Panc1 (cell line): ENCODE measurements around the gene IL24. TPM values are rescaled to one million over a fixed set of nuclear protein-coding genes. Genes with fewer than 3 reads are reported as not detected.

Experiments
- ATAC-seq: fragments of 200-7000 bp; cut with Tn5 transposase; 2 replicates; pipeline ENCODE4 v1.9.1; 2020; ENCODE audit warnings: mild to moderate bottlenecking, moderate library complexity
- BruUV-seq: library from RNA; stranded (reverse); fragments of 400-500 nt; replicated peaks from 2 replicates; lab custom pipeline; 2021; lab: Mats Ljungman, UMichigan
- CTCF ChIA-PET: fragments of 300-600 bp; sonication (Branson Sonifier 250); formaldehyde crosslinking; loops from one replicate; lab custom pipeline; 2022; ENCODE audit warnings: antibody characterized with exemption; lab: Charles Lee
- POLR2A ChIA-PET: fragments of 300-600 bp; sonication (Branson Sonifier 250); formaldehyde crosslinking; loops from one replicate; lab custom pipeline; 2022; ENCODE audit warnings: antibody characterized with exemption; lab: Charles Lee
- DNase-seq: peaks from one replicate; pipeline ENCODE4 v3.0.0-alpha.2; 2010; ENCODE audit warnings: low read depth, low spot score
- H3K27ac ChIP-seq: 2 replicates; pipeline ENCODE4 v1.5.1; 2011; ENCODE audit warnings: mild to moderate bottlenecking, low read length, inconsistent platforms
- H3K27me3 ChIP-seq: fragments of 200-500 bp; sonication (Bioruptor generic); 2 replicates; pipeline ENCODE4 v1.6.0; 2014; ENCODE audit warnings: low read length, inconsistent platforms; ENCODE audit not compliant: control insufficient read depth, insufficient read depth
- H3K36me3 ChIP-seq: fragments of 200-500 bp; sonication (Bioruptor generic); 2 replicates; pipeline ENCODE4 v1.5.1; 2014; ENCODE audit warnings: inconsistent platforms, mild to moderate bottlenecking, low read length, moderate library complexity; ENCODE audit not compliant: control insufficient read depth, insufficient read depth
- H3K4me1 ChIP-seq: 2 replicates; pipeline ENCODE4 v1.5.1; 2011; ENCODE audit warnings: inconsistent platforms, mild to moderate bottlenecking, low read length, moderate library complexity; ENCODE audit not compliant: control insufficient read depth, insufficient read depth
- H3K4me3 ChIP-seq, 2 experiments: 2 replicates each; pipeline ENCODE4 v1.5.1; 2011 to 2012; ENCODE audit warnings: low read depth in 2 of 2, low read length in 2 of 2, mild to moderate bottlenecking in 2 of 2, inconsistent platforms in 1 of 2, moderate library complexity in 1 of 2
- H3K9me3 ChIP-seq: fragments of 200-500 bp; sonication (Bioruptor generic); 2 replicates; pipeline ENCODE4 v1.5.1; 2014; ENCODE audit warnings: low read depth, mild to moderate bottlenecking, inconsistent platforms, low read length, moderate library complexity; ENCODE audit not compliant: control insufficient read depth, insufficient read depth
- POLR2AphosphoS5 ChIP-seq: IDR thresholded peaks from 2 replicates; pipeline ENCODE4 v1.6.1; 2012; ENCODE audit warnings: mild to moderate bottlenecking, low read depth, low read length, moderate library complexity
- SIN3A ChIP-seq: IDR thresholded peaks from 2 replicates; pipeline ENCODE4 v1.6.1; 2012; ENCODE audit warnings: low read depth, mild to moderate bottlenecking, low read length, moderate library complexity, borderline replicate concordance; ENCODE audit not compliant: insufficient read depth
- TCF7L2 ChIP-seq: IDR thresholded peaks from 2 replicates; pipeline ENCODE4 v1.6.1; 2011; ENCODE audit warnings: mild to moderate bottlenecking, low read depth, low read length, inconsistent platforms
- in situ Hi-C: cut with HindIII; loops from 2 replicates; pipeline ENCODE4 v1.10.0; 2016; ENCODE audit warnings: low sequenced_read_pairs, low pct_unique_long_range_greater_than_20kb
- intact Hi-C: fragments of 100-400 bp; cut with micrococcal nuclease; formaldehyde crosslinking; loops from one replicate; pipeline ENCODE4 v1.10.0; 2022; ENCODE audit not compliant: unreplicated experiment
- total RNA-seq: library from RNA; stranded (reverse); gene quantifications from one replicate; pipeline ENCODE4 v1.2.1, GENCODE V29; 2021; ENCODE audit not compliant: unreplicated experiment
- TF ChIP-seq, protein P1 (sequence below): fragments of 450-650 bp; IDR thresholded peaks from 2 replicates; pipeline ENCODE4 v1.5.1; 2017; ENCODE audit warnings: mild to moderate bottlenecking
- TF ChIP-seq, protein P2 (sequence below), 2 experiments: IDR thresholded peaks; 2 replicates each; pipeline ENCODE4 v1.6.1; 2011 to 2012; ENCODE audit warnings: low read depth in 2 of 2, control low read depth in 1 of 2, low read length in 1 of 2, mild to moderate bottlenecking in 1 of 2, moderate library complexity in 1 of 2; ENCODE audit not compliant: insufficient read depth in 1 of 2

The IL24 gene
- total RNA-seq, 1 experiment from 2014 or later: not detected

DNA sequence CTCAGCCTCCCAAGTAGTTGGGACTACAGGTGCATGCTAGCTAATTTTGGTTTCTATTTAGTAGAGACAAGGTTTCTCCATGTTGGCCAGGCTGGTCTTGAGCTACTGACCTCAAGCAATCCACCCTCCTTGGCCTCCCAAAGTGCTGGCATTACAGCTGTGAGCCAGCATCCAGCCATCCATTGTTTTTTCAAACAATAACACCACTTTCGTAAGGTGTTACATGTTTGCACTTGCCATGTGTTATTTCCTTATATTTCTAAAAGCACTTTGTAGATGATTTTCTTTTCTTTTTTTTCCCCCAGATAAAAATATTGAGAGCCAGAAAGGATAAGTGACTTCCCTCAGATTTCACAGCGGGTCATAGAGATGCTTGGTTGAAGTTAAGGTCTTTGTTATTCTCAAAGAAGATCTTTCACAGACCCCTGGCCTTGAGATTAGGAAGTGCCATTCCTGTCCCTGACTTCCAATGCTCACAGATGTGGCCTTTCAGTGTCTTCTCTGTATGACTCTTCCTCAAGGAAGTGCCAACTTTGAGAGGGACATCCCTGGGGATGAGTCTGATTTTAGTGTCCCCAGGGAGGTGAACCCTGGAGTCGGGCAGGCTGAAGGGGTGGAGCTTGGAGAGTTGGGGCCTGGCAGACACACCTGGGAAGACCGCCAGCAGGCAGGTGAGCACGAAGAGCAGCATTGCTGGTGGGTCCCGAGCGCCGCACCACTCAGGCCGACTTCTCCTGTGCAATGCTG, 42.8 kb downstream of the IL24 start:
- in situ Hi-C loops: no loop called here
- CTCF ChIA-PET: no interaction called here
- DNase-seq: no peak

DNA sequence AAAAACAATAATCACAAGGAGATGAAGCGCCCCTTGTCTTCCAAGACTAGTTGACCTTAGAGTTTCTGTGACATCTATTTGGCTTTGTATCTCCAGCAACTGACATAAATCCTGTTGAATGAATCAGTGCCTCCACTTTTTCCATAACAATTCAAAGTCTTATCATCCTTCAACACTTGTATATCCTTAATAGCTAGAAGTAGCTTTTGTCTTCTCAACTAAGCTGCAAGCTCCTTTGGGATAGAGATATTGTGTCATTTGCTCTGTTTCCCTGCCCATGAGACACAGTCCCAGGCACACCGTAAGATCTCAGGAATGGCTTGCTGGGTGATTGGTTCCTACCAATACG, 43.3 kb downstream of the IL24 start:
- H3K9me3 ChIP-seq: no peaks in the 10 kb centered on the region
- H3K4me3 ChIP-seq: no peak overlapping the region
- H3K27ac ChIP-seq: no peak overlapping the region
- no TSS peak for BruUV-seq
- TF ChIP-seq, protein P1, sequence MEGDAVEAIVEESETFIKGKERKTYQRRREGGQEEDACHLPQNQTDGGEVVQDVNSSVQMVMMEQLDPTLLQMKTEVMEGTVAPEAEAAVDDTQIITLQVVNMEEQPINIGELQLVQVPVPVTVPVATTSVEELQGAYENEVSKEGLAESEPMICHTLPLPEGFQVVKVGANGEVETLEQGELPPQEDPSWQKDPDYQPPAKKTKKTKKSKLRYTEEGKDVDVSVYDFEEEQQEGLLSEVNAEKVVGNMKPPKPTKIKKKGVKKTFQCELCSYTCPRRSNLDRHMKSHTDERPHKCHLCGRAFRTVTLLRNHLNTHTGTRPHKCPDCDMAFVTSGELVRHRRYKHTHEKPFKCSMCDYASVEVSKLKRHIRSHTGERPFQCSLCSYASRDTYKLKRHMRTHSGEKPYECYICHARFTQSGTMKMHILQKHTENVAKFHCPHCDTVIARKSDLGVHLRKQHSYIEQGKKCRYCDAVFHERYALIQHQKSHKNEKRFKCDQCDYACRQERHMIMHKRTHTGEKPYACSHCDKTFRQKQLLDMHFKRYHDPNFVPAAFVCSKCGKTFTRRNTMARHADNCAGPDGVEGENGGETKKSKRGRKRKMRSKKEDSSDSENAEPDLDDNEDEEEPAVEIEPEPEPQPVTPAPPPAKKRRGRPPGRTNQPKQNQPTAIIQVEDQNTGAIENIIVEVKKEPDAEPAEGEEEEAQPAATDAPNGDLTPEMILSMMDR: no peak
- TF ChIP-seq POLR2AphosphoS5 (no peak), TCF7L2 (no peak), SIN3A (no peak)
- TF ChIP-seq, protein P2, sequence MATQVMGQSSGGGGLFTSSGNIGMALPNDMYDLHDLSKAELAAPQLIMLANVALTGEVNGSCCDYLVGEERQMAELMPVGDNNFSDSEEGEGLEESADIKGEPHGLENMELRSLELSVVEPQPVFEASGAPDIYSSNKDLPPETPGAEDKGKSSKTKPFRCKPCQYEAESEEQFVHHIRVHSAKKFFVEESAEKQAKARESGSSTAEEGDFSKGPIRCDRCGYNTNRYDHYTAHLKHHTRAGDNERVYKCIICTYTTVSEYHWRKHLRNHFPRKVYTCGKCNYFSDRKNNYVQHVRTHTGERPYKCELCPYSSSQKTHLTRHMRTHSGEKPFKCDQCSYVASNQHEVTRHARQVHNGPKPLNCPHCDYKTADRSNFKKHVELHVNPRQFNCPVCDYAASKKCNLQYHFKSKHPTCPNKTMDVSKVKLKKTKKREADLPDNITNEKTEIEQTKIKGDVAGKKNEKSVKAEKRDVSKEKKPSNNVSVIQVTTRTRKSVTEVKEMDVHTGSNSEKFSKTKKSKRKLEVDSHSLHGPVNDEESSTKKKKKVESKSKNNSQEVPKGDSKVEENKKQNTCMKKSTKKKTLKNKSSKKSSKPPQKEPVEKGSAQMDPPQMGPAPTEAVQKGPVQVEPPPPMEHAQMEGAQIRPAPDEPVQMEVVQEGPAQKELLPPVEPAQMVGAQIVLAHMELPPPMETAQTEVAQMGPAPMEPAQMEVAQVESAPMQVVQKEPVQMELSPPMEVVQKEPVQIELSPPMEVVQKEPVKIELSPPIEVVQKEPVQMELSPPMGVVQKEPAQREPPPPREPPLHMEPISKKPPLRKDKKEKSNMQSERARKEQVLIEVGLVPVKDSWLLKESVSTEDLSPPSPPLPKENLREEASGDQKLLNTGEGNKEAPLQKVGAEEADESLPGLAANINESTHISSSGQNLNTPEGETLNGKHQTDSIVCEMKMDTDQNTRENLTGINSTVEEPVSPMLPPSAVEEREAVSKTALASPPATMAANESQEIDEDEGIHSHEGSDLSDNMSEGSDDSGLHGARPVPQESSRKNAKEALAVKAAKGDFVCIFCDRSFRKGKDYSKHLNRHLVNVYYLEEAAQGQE (IDR thresholded peaks at IDR 0.05; ENCODE audit: insufficient read depth in 1 of 2, low read depth in 2 of 2, low read length in 1 of 2): no peak
- H3K27me3 ChIP-seq: peaks cover 4% of the 10 kb centered on the region; the same call in 1 of the 2 replicates
- CTCF ChIA-PET: no interaction called here
- H3K4me1 ChIP-seq: no peaks in the 10 kb centered on the region
- POLR2A ChIA-PET: no interaction called here
- DNase-seq: no peak
- ATAC-seq: no peak
- H3K36me3 ChIP-seq: no peaks in the 10 kb centered on the region
- intact Hi-C loops: no loop called here
- in situ Hi-C loops: no loop called here

More for the DNA sequence above, 42.8 kb downstream of the IL24 start:
- no peak for TF ChIP-seq POLR2AphosphoS5
- TF ChIP-seq SIN3A: no peak
- TF ChIP-seq, protein P2 (IDR thresholded peaks at IDR 0.05; ENCODE audit: insufficient read depth in 1 of 2, low read depth in 2 of 2, low read length in 1 of 2): no peak
- TF ChIP-seq, protein P1: no peak
- no peak for TF ChIP-seq TCF7L2
- intact Hi-C loops: no loop called here
- Histone ChIP-seq H3K4me1 (no peaks in the 10 kb centered on the region), H3K9me3 (no peaks in the 10 kb centered on the region), H3K27me3 (peaks cover 3% of the 10 kb centered on the region; the same call in 1 of the 2 replicates), H3K36me3 (no peaks in the 10 kb centered on the region), H3K27ac (no peak overlapping the region), H3K4me3 (no peak overlapping the region)
- POLR2A ChIA-PET: no interaction called here
- no TSS peak for BruUV-seq
- no peak for ATAC-seq
